ENCODE measurements around the gene ZNF80. TPM values are rescaled to one million over a fixed set of nuclear protein-coding genes. Genes with fewer than 3 reads are reported as not detected.

ZNF80 gene
- total and polyA plus RNA-seq, 10 donors = 0.14 to 2.2 (median 1.0) TPM; not detected in 1

DNA sequence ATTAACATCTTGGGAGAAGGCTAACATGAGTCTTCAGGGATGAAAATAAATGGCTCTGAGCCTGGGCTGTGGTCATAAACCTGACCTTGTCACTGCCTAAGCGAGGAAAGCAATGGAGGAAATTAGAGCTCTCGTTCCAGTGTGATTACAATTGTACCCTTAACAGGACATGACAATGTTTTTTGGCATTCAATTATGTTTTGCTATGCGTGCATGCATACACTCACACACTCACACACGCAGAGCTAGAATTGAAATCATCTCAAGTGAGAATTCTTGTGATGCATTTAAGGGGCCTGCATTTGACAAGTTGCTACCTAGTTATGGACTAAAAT lies 24.1 kb downstream of the ZNF80 start:
- WGBS, 5 donors = 10 to 22% (median 14%) methylated on average over 4 of the region's 4 CpGs
- TF ChIP-seq POLR2A (IDR thresholded peaks at IDR 0.05) = peak in 1 of 3 donors; percentile 6
- TF ChIP-seq, protein P1, sequence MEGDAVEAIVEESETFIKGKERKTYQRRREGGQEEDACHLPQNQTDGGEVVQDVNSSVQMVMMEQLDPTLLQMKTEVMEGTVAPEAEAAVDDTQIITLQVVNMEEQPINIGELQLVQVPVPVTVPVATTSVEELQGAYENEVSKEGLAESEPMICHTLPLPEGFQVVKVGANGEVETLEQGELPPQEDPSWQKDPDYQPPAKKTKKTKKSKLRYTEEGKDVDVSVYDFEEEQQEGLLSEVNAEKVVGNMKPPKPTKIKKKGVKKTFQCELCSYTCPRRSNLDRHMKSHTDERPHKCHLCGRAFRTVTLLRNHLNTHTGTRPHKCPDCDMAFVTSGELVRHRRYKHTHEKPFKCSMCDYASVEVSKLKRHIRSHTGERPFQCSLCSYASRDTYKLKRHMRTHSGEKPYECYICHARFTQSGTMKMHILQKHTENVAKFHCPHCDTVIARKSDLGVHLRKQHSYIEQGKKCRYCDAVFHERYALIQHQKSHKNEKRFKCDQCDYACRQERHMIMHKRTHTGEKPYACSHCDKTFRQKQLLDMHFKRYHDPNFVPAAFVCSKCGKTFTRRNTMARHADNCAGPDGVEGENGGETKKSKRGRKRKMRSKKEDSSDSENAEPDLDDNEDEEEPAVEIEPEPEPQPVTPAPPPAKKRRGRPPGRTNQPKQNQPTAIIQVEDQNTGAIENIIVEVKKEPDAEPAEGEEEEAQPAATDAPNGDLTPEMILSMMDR (IDR thresholded peaks at IDR 0.05 in 8 of 11, conservative IDR thresholded peaks at IDR 0.05 in 3 of 11) = no peak
- TF ChIP-seq POLR2AphosphoS5 (IDR thresholded peaks at IDR 0.05) = peak in 1 of 3 donors; percentile 11
- H3K36me3 ChIP-seq = no peaks in the 10 kb centered on the region
- DNase-seq = no peak
- no peaks in the 10 kb centered on the region for H3K9me3 ChIP-seq
- peaks cover 14 to 62% (median 30%) of the 10 kb centered on the region in 6 donors for H3K4me1 ChIP-seq
- intact Hi-C loops (cut with DNase I; ENCODE audit: low total_unique reads) = no loop called here
- H3K27ac ChIP-seq = peak overlapping the region; percentile 87 to 96 (median 92)
- peak overlapping the region in 5 of 8 donors; percentile 20 to 62 (median 25) for H3K4me3 ChIP-seq
- H3K27me3 ChIP-seq (replicated peaks in 1 of 7) = no peaks in the 10 kb centered on the region

GRCh38 chr3:114212646-114213045 lies 24.7 kb downstream of the ZNF80 start:
- no peak overlapping the region for H3K4me3 ChIP-seq
- 87 to 95% (median 90%) methylated on average over 4 of the region's 4 CpGs for WGBS, 5 donors
- DNase-seq = no peak
- peak overlapping the region; percentile 87 to 96 (median 92) for H3K27ac ChIP-seq
- no peak for TF ChIP-seq POLR2A (IDR thresholded peaks at IDR 0.05)
- TF ChIP-seq POLR2AphosphoS5 (IDR thresholded peaks at IDR 0.05) = no peak
- TF ChIP-seq, protein P1 (IDR thresholded peaks at IDR 0.05 in 8 of 11, conservative IDR thresholded peaks at IDR 0.05 in 3 of 11) = no peak
- intact Hi-C loops (cut with DNase I; ENCODE audit: low total_unique reads) = no loop called here
- H3K27me3 ChIP-seq (replicated peaks in 1 of 7) = no peaks in the 10 kb centered on the region
- no peaks in the 10 kb centered on the region for H3K9me3 ChIP-seq
- no peaks in the 10 kb centered on the region for H3K36me3 ChIP-seq
- H3K4me1 ChIP-seq = peaks cover 14 to 56% (median 30%) of the 10 kb centered on the region in 6 donors

DNA sequence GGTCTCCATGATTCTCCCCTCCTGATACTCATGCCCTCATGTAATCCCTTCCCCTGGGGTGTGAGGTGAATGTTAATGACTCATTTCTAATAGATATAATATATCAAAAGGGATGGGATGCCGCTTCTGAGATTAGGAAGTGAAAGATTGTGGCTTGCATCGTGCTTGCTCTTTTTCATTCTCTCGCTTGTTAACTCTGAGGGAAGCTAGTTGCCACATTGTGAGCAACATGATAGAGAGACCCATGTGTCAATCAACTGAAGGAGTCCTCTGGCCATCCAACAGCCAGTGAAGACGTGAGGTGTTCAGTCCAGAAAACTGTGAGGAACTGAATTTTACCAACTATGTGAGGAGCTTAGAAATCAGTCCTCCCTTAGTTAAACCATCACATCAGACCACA lies 29.6 kb downstream of the ZNF80 start:
- DNase-seq = no peak
- 54 to 63% (median 58%) methylated on average over 4 of the region's 4 CpGs for WGBS, 5 donors
- Histone ChIP-seq H3K27ac (no peak overlapping the region), H3K4me1 (peaks cover 4 to 8% (median 5%) of the 10 kb centered on the region in 6 donors), H3K4me3 (no peak overlapping the region), H3K9me3 (no peaks in the 10 kb centered on the region), H3K36me3 (no peaks in the 10 kb centered on the region), H3K27me3 (replicated peaks in 1 of 7) (no peaks in the 10 kb centered on the region)
- TF ChIP-seq, protein P1 (IDR thresholded peaks at IDR 0.05 in 8 of 11, conservative IDR thresholded peaks at IDR 0.05 in 3 of 11) = no peak
- no peak for TF ChIP-seq POLR2AphosphoS5 (IDR thresholded peaks at IDR 0.05)
- no peak for TF ChIP-seq POLR2A (IDR thresholded peaks at IDR 0.05)
- intact Hi-C loops (cut with DNase I; ENCODE audit: low total_unique reads) = no loop called here

DNA sequence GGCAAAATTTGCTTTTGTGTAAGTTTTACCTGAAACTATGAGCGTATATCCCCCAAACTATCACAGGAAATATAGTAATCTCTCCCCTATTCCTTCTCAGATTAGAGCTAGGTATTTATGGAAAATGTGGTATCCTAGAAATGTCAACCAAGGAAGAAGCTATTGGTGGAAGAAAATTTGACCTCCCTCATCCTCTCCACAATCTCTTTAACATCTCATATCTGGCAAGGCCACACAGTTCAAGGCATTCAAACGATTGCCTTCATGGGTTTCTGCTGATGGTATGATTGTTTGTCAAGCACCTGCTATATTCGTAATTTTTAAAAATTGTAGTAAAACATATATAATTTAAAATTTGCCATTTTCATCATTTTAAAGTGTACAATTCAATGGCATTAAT lies 31.0 kb downstream of the ZNF80 start:
- Histone ChIP-seq H3K27me3 (replicated peaks in 1 of 7) (no peaks in the 10 kb centered on the region), H3K4me1 (no peaks in the 10 kb centered on the region), H3K36me3 (no peaks in the 10 kb centered on the region), H3K9me3 (no peaks in the 10 kb centered on the region), H3K27ac (no peak overlapping the region), H3K4me3 (no peak overlapping the region)
- WGBS, 5 donors = 82 to 91% (median 85%) methylated on average over 3 of the region's 3 CpGs
- DNase-seq = no peak
- TF ChIP-seq POLR2AphosphoS5 (IDR thresholded peaks at IDR 0.05) (no peak), POLR2A (IDR thresholded peaks at IDR 0.05) (no peak)
- TF ChIP-seq, protein P1 (IDR thresholded peaks at IDR 0.05 in 8 of 11, conservative IDR thresholded peaks at IDR 0.05 in 3 of 11) = no peak
- intact Hi-C loops (cut with DNase I; ENCODE audit: low total_unique reads) = no loop called here

Data from spleen (tissue), 11 donors.